Subcutaneous abdominal adipose tissue (tissue), 5 donors: ENCODE measurements around the gene FAM83F.
A peak's percentile ranks its signal among the peaks of the same experiment; 100 is the strongest.

Source experiments
- H3K27ac ChIP-seq: one replicate; pipeline ENCODE4 v1.7.0; 2013; ENCODE audit warnings: low read depth, mild to moderate bottlenecking, inconsistent platforms, low read length, moderate library complexity
- H3K27me3 ChIP-seq, 5 donors: one replicate each; pipeline ENCODE4 v1.7.0; 2013; ENCODE audit warnings: low read length in 5 of 5, inconsistent platforms in 1 of 5; ENCODE audit not compliant: control insufficient read depth in 5 of 5, insufficient read depth in 4 of 5
- H3K36me3 ChIP-seq, 5 donors: one replicate each; pipeline ENCODE4 v1.7.0; 2013; ENCODE audit warnings: low read length in 5 of 5; ENCODE audit not compliant: control insufficient read depth in 5 of 5, insufficient read depth in 5 of 5
- H3K4me1 ChIP-seq, 5 donors: one replicate each; pipeline ENCODE4 v1.7.0; 2013; ENCODE audit warnings: low read length in 5 of 5, mild to moderate bottlenecking in 3 of 5, moderate library complexity in 1 of 5; ENCODE audit not compliant: control insufficient read depth in 5 of 5, insufficient read depth in 5 of 5
- H3K4me3 ChIP-seq, 5 donors: one replicate each; pipeline ENCODE4 v1.7.0; 2013; ENCODE audit warnings: low read length in 5 of 5, low read depth in 1 of 5
- H3K9ac ChIP-seq, 5 donors: one replicate each; pipeline ENCODE4 v1.7.0; 2013; ENCODE audit warnings: low read length in 5 of 5, mild to moderate bottlenecking in 4 of 5, moderate library complexity in 3 of 5
- H3K9me3 ChIP-seq, 5 donors: one replicate each; pipeline ENCODE4 v1.7.0; 2013; ENCODE audit warnings: low read length in 5 of 5; ENCODE audit not compliant: control insufficient read depth in 5 of 5
- donor health status: healthy.
- donor health status: healthy.
- donor health status: healthy.
- donor health status: healthy.
- donor health status: healthy.

Gene FAM83F

DNA sequence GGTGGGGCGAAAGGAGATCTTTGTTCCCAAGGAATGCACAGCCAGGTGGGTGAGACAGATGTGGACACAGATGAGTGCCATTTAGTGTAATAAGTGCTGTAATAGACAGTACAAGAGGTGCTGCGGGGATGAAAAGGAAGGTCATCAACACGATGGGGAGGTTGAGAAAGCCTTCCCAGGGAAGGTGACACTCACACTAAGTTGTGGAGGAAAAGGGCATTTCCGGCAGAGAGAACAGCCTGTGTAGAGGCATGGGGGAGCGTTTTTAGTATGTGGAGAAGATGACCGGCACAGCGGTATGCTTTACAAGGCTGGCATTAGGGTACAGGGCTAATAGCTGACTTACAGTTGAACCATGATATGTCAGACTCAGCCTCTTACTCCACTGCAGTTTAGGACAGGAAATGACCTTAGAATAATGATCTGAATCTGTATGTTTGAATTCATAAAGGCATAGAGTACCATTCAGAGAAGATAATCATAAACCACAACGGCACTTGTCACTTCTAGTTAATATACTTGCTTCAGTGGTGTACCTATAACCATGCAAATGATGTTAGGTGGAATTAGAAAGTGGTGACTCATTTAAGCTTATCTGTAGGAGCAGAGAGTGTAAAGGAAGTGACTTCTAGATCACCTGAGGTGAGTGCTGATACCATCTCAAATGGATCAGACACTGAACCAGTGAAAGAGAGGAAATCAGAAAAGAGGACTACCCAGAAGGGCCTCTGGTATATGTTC, 60.6 kb downstream of the FAM83F start:
- Histone ChIP-seq H3K9me3 (no peaks in the 10 kb centered on the region), H3K27me3 (no peaks in the 10 kb centered on the region), H3K9ac (no peak overlapping the region), H3K4me1 (peaks cover 0 to 23% (median 7%) of the 10 kb centered on the region in 5 donors), H3K36me3 (no peaks in the 10 kb centered on the region), H3K4me3 (no peak overlapping the region), H3K27ac (no peak overlapping the region)

DNA sequence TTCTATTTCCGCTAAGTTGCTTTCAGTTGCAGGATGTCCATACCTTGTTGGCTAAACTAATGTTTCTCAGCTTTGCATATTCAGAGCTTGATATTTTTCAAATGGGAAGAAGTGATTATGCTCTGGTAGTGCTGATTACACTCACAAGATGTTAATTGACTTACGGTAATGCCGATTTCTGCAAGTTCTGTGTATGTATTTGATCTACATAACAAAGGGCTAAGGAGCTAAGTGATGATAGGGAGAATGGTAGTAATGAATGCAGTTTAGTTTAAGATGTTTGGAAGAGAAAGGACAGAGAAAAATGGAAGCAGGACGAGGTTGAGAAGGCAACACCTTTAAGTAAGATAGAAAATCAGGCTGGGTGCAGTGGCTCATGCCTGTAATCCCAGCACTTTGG, 61.4 kb downstream of the FAM83F start:
- no peaks in the 10 kb centered on the region for H3K27me3 ChIP-seq
- H3K27ac ChIP-seq = no peak overlapping the region
- H3K9me3 ChIP-seq = no peaks in the 10 kb centered on the region
- no peak overlapping the region for H3K4me3 ChIP-seq
- no peak overlapping the region for H3K9ac ChIP-seq
- H3K4me1 ChIP-seq = peaks cover 0 to 21% (median 1%) of the 10 kb centered on the region in 5 donors
- H3K36me3 ChIP-seq = no peaks in the 10 kb centered on the region

DNA sequence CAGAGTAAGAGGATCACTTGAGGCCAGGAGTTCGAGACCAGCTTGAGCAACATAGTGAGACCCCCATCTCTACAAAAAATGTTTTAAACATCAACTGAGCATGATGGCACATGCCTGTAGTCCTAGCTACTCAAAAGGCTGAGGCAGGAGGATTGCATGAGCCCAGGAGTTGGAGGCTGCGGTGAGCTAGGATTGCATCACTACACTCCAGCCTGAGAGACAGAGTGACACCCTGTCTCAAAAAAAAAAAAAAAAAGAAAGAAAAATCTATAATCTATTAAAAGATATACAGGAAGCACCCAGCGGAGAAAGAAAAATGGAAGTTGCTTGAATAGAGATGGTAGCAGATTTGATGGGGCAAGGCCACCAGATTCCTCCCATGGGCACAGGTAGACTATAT, 61.8 kb downstream of the FAM83F start:
- Histone ChIP-seq H3K4me3 (no peak overlapping the region), H3K9ac (no peak overlapping the region), H3K27ac (no peak overlapping the region), H3K9me3 (no peaks in the 10 kb centered on the region), H3K4me1 (peaks cover 0 to 18% (median 0%) of the 10 kb centered on the region in 5 donors), H3K36me3 (no peaks in the 10 kb centered on the region), H3K27me3 (no peaks in the 10 kb centered on the region)

DNA sequence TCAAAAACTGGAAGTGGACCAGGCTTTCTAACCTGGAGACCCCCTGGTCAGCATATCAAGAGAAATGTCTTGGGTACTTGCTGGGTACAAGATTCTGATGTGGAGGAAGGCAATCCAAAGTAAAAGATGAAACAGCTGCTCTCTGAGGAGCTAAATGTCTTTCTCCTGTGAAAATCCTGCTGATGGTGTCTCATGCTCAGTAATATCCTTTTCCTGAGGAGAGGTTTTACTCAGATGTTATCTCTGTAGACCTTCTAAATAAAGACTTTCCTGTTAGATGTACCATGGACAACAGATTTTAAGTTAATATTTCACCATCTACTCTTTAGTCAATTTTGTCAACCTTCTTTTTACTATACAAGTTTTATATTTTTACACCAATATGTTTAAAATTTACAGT, 62.9 kb downstream of the FAM83F start:
- Histone ChIP-seq H3K27ac (no peak overlapping the region), H3K36me3 (no peaks in the 10 kb centered on the region), H3K27me3 (no peaks in the 10 kb centered on the region), H3K4me3 (no peak overlapping the region), H3K4me1 (peaks cover 0 to 18% (median 0%) of the 10 kb centered on the region in 5 donors), H3K9ac (no peak overlapping the region), H3K9me3 (no peaks in the 10 kb centered on the region)

DNA sequence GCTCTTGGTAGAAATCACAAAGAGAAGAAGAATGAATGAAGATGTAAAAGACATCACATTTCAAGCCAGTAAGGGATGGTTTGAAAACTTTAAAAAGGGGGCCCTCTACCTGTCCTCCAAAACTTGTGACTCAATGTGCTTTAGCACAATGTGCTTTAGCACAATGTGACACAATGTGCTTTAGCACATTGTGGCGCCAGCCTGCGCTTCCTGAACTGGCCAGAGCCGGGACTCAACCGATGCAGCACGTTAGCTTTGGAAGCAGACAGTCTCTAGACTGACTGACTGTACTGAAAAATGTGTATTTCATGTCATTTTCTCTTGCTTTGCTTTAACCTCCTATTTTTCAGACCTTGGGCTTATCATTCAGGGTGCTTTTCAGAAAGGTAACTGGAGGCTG, 63.5 kb downstream of the FAM83F start:
- Histone ChIP-seq H3K27me3 (no peaks in the 10 kb centered on the region), H3K36me3 (no peaks in the 10 kb centered on the region), H3K9me3 (no peaks in the 10 kb centered on the region), H3K27ac (no peak overlapping the region), H3K9ac (no peak overlapping the region), H3K4me1 (peaks cover 0 to 18% (median 0%) of the 10 kb centered on the region in 5 donors), H3K4me3 (no peak overlapping the region)

DNA sequence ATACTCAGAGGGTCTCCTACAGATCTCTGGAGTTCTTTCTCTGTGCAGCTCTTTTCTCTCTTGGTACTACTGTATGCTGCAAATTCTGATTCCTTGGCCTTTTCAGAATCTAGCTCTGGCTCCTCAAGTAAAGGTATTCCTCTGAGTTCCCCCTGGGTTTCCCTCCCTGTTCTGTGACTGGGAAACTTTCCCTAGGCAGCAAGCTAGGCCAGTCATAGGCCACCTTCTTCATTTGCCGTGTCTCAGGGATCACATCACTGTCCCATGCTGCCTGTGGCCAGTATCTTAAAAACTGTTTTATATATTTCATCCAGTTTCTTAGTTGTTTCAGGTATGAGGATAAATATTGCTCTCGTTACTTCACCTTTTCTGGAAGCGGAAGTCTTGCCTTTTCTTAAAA, 71.2 kb downstream of the FAM83F start:
- Histone ChIP-seq H3K4me1 (peaks cover 0 to 11% (median 5%) of the 10 kb centered on the region in 5 donors), H3K9ac (no peak overlapping the region), H3K4me3 (no peak overlapping the region), H3K27ac (no peak overlapping the region), H3K36me3 (no peaks in the 10 kb centered on the region), H3K9me3 (no peaks in the 10 kb centered on the region), H3K27me3 (no peaks in the 10 kb centered on the region)

DNA sequence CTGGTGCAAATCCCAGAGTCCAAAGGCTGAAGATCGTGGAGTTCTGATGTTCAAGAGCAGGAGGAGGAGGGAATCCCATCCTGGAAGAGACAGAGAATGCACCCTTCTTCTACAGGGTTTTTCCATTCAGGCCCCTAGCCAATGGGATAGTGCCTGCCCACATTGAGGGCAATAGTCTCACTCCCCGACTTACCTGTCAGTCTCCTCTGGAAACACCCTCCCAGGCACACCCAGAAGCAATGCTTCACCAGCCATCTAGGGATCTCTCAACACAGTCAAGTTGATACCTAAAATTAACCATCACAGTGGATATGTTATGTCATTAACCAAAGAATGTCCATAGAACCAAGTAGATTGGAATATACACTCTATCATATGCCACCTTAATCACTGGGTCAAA, 72.9 kb downstream of the FAM83F start:
- Histone ChIP-seq H3K9ac (no peak overlapping the region), H3K4me1 (peaks cover 0 to 12% (median 5%) of the 10 kb centered on the region in 5 donors), H3K27me3 (no peaks in the 10 kb centered on the region), H3K36me3 (no peaks in the 10 kb centered on the region), H3K9me3 (no peaks in the 10 kb centered on the region), H3K4me3 (no peak overlapping the region), H3K27ac (no peak overlapping the region)

DNA sequence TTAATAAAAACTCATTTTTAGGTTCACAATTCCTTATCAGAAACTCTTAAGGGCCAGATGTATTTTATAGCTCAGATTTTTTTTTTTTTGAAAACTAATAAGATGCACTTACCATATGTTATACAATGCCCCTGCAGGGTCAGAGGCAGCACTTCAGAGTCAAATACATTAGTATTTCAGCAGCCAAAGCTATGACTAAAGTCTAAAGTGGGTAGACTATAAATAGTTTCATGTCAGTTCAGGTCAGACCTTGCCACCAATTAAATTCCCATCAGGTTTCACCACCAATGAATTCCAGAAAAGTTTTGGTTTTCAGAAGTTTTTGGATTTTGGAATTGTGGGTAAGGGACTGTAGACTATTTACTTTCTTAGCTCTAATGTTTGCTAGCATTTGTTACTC, 75.9 kb downstream of the FAM83F start:
- Histone ChIP-seq H3K4me1 (peaks cover 0 to 8% (median 0%) of the 10 kb centered on the region in 5 donors), H3K4me3 (no peak overlapping the region), H3K9ac (no peak overlapping the region), H3K36me3 (no peaks in the 10 kb centered on the region), H3K27ac (no peak overlapping the region), H3K27me3 (no peaks in the 10 kb centered on the region), H3K9me3 (no peaks in the 10 kb centered on the region)

DNA sequence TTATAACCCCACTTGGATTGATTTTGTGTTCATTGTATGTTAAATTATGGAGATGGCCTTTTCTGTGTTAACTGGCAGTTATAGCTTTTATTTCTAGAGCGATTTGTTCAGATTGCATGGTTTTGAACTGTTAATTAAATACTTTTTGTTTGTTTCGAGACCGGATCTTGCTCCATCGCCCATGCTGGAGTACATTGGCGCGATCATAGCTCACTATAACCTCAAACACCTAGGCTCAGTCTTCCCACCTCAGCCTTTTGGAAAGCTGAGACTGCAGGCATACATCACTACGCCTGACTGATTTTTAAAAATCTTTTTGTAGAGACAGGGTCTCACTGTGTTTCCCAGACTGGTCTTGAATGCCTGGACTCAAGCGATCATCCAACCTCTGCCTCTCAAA, 77.0 kb downstream of the FAM83F start:
- no peaks in the 10 kb centered on the region for H3K9me3 ChIP-seq
- H3K27me3 ChIP-seq = no peaks in the 10 kb centered on the region
- no peaks in the 10 kb centered on the region for H3K36me3 ChIP-seq
- H3K27ac ChIP-seq = no peak overlapping the region
- H3K4me1 ChIP-seq = peaks cover 0 to 6% (median 0%) of the 10 kb centered on the region in 5 donors
- no peak overlapping the region for H3K9ac ChIP-seq
- H3K4me3 ChIP-seq = no peak overlapping the region

DNA sequence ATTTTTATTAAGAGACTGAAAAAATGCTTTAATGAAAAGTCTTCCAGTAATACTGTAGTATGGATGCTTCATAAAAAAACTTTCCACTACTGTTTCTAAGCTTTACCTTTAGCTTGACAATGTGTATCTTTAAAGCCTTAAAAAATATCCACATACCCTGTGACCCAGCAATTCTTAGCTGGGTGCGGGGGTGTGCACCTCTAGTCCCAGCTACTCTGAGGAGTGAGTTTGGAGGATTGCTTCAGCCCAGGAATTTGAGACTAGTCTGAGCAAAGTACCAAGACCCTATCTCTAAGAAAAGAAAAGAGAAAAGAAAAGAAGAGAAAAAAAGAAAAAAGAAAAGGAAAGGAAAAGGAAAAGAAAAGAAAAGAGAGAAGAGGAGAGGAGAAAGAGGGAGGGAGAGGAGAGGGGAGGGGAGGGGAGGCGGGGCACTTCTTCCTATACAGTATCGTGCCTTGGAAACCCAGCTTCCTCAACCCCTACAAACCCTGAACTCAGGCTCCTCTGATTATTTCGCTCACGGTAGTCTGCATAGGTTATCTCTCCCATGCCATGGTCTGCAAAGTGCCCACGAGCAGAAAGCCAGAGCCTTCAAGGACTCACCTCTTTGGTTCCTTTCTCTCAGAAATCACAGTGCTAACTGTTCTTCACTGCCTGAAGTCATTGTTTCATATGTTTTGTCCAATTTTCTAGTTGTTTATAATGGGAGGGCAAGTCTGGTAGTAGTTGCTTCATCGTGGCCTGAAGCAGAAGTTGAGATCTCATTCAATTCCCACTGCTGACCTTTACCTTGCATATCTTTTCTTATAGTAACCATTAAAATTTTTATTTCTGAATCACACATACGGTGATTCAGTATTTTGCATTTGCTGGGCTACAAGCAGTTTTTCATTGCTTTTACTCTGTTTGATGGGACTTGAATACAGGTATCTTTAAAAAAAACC, 82.2 kb downstream of the FAM83F start:
- Histone ChIP-seq H3K9me3 (no peaks in the 10 kb centered on the region), H3K9ac (no peak overlapping the region), H3K27me3 (no peaks in the 10 kb centered on the region), H3K4me3 (peak overlapping the region in 1 of 5 donors; percentile 20), H3K27ac (no peak overlapping the region), H3K4me1 (peaks cover 0 to 10% (median 9%) of the 10 kb centered on the region in 5 donors), H3K36me3 (no peaks in the 10 kb centered on the region)
